Smooth muscle cell (in vitro differentiated cells): ENCODE measurements around the gene ERC2. TPM values are rescaled to one million over a fixed set of nuclear protein-coding genes. Genes with fewer than 3 reads are reported as not detected.

Experiments used
- DNase-seq: peaks from one replicate; lab custom pipeline; 2025; ENCODE audit not compliant: unreplicated experiment; lab: John Stamatoyannopoulos, UW
- H2AFZ ChIP-seq: fragments of 200-600 bp; sonication (generic); 2 replicates; pipeline ENCODE4 v1.6.0; 2016; ENCODE audit warnings: antibody characterized with exemption, low read depth, mild to moderate bottlenecking
- H3F3A ChIP-seq: fragments of 200-600 bp; sonication (generic); 2 replicates; pipeline ENCODE4 v1.6.0; 2017; ENCODE audit warnings: antibody characterized with exemption, low read depth
- H3K27ac ChIP-seq: fragments of 200-600 bp; sonication (generic); 2 replicates; pipeline ENCODE4 v1.5.1; 2016; ENCODE audit warnings: low read depth, mild to moderate bottlenecking
- H3K27me3 ChIP-seq: fragments of 200-600 bp; sonication (generic); 2 replicates; pipeline ENCODE4 v1.6.1; 2016; ENCODE audit warnings: low read depth, mild to moderate bottlenecking
- H3K36me3 ChIP-seq: fragments of 200-600 bp; sonication (generic); 2 replicates; pipeline ENCODE4 v1.5.1; 2016; ENCODE audit warnings: low read depth
- H3K4me1 ChIP-seq: fragments of 200-600 bp; sonication (generic); 2 replicates; pipeline ENCODE4 v1.5.1; 2016; ENCODE audit warnings: low read depth
- H3K4me2 ChIP-seq: fragments of 200-600 bp; sonication (generic); 2 replicates; pipeline ENCODE4 v1.6.0; 2016; ENCODE audit warnings: mild to moderate bottlenecking
- H3K4me3 ChIP-seq: fragments of 200-600 bp; sonication (generic); 2 replicates; pipeline ENCODE4 v1.5.1; 2016; ENCODE audit warnings: mild to moderate bottlenecking
- H3K79me2 ChIP-seq: fragments of 200-600 bp; sonication (generic); 2 replicates; pipeline ENCODE4 v1.6.0; 2016; ENCODE audit warnings: low read depth, mild to moderate bottlenecking
- H3K9ac ChIP-seq: fragments of 200-600 bp; sonication (generic); 2 replicates; pipeline ENCODE4 v1.6.0; 2016; ENCODE audit warnings: low read depth
- H3K9me3 ChIP-seq: fragments of 200-600 bp; sonication (generic); replicated peaks from 2 replicates; pipeline ENCODE4 v1.5.1; 2016; ENCODE audit warnings: low read depth
- H4K20me1 ChIP-seq: fragments of 200-600 bp; sonication (generic); 2 replicates; pipeline ENCODE4 v1.6.0; 2016; ENCODE audit warnings: low read depth
- WGBS: methylation state at CpG from one replicate; pipeline ENCODE4 v1.1.7; 2016; ENCODE audit warnings: low lambda C conversion rate; 5-methylcytosine and 5-hydroxymethylcytosine counted together
- polyA plus RNA-seq: library from polyadenylated mRNA; unstranded; fragments of >200 nt; fragmentation: Nextera tagmentation; extraction: Ambion mirVana; gene quantifications from 2 replicates; pipeline ENCODE4 v1.2.1, GENCODE V29; 2016
- total RNA-seq: library from RNA; depleted of rRNA; stranded (reverse); fragments of >200 nt; gene quantifications from 2 replicates; pipeline ENCODE4 v1.2.3, GENCODE V29; 2014
- TF ChIP-seq, protein P1 (sequence below): fragments of 200-600 bp; sonication (generic); IDR thresholded peaks from 2 replicates; pipeline ENCODE4 v1.5.1; 2017; ENCODE audit warnings: borderline replicate concordance, mild to moderate bottlenecking, antibody characterized with exemption; ENCODE audit not compliant: insufficient read depth, poor library complexity, severe bottlenecking

ERC2 gene
- total and polyA plus RNA-seq, 2 experiments from 2014 or later, result 1.1 TPM; not detected in 1

DNA sequence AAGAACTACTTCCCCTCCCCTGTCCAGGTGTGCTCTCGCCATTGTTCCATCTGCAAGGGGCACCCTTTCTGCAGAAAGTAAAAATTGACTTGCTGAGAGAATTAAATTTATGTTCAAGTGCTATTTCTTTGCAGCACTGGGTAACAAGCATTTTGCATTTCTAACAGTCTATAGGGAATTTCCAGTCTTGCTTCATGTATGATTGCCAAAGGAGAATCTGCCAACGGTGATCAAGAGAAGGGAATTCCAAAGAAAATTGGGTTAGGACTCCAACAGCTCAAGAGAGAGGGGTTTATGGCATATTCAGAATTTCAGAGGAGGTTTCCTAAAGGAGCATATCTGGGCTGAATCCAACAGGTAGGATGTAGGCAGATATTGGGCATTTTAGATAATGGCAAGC lies 844.5 kb downstream of the ERC2 start:
- Histone ChIP-seq H3K4me3 (no peak overlapping the region), H3K36me3 (no peaks in the 10 kb centered on the region), H3K27ac (peak overlapping the region; percentile 73), H2AFZ (no peak overlapping the region), H3F3A (peaks cover 11% of the 10 kb centered on the region), H4K20me1 (no peaks in the 10 kb centered on the region), H3K79me2 (no peaks in the 10 kb centered on the region), H3K4me1 (peaks cover 8% of the 10 kb centered on the region), H3K9ac (peak overlapping the region; percentile 39), H3K27me3 (no peaks in the 10 kb centered on the region), H3K9me3 (no peaks in the 10 kb centered on the region), H3K4me2 (peak overlapping the region; percentile 49)
- TF ChIP-seq, protein P1, sequence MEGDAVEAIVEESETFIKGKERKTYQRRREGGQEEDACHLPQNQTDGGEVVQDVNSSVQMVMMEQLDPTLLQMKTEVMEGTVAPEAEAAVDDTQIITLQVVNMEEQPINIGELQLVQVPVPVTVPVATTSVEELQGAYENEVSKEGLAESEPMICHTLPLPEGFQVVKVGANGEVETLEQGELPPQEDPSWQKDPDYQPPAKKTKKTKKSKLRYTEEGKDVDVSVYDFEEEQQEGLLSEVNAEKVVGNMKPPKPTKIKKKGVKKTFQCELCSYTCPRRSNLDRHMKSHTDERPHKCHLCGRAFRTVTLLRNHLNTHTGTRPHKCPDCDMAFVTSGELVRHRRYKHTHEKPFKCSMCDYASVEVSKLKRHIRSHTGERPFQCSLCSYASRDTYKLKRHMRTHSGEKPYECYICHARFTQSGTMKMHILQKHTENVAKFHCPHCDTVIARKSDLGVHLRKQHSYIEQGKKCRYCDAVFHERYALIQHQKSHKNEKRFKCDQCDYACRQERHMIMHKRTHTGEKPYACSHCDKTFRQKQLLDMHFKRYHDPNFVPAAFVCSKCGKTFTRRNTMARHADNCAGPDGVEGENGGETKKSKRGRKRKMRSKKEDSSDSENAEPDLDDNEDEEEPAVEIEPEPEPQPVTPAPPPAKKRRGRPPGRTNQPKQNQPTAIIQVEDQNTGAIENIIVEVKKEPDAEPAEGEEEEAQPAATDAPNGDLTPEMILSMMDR, result no peak
- DNase-seq, result no peak
- 60% methylated on average over 2 of the region's 2 CpGs for WGBS

- TF ChIP-seq, protein P1, result no peak
- H3K27me3 ChIP-seq, result no peaks in the 10 kb centered on the region
- no peak overlapping the region for H2AFZ ChIP-seq
- H4K20me1 ChIP-seq, result no peaks in the 10 kb centered on the region
- 36% methylated on average over 3 of the region's 3 CpGs for WGBS
- DNase-seq, result no peak
- H3F3A ChIP-seq, result peaks cover 15% of the 10 kb centered on the region
- H3K36me3 ChIP-seq, result no peaks in the 10 kb centered on the region
- H3K27ac ChIP-seq, result peak overlapping the region; percentile 73
- peaks cover 8% of the 10 kb centered on the region for H3K4me1 ChIP-seq
- no peak overlapping the region for H3K4me3 ChIP-seq
- no peaks in the 10 kb centered on the region for H3K79me2 ChIP-seq
- no peaks in the 10 kb centered on the region for H3K9me3 ChIP-seq
- peak overlapping the region; percentile 43 for H3K4me2 ChIP-seq
- H3K9ac ChIP-seq, result peak overlapping the region; percentile 25
These were observed 845.5 kb downstream of the ERC2 start for GRCh38 chr3:55622733-55623132.

GRCh38 chr3:55622116-55622515 lies 846.2 kb downstream of the ERC2 start:
- H3K36me3 ChIP-seq, result no peaks in the 10 kb centered on the region
- 91% methylated on average over 3 of the region's 3 CpGs for WGBS
- TF ChIP-seq, protein P1, result no peak
- H3F3A ChIP-seq, result peaks cover 21% of the 10 kb centered on the region
- H4K20me1 ChIP-seq, result no peaks in the 10 kb centered on the region
- H3K4me3 ChIP-seq, result no peak overlapping the region
- H2AFZ ChIP-seq, result no peak overlapping the region
- H3K9ac ChIP-seq, result no peak overlapping the region
- H3K4me1 ChIP-seq, result peaks cover 8% of the 10 kb centered on the region
- peak overlapping the region; percentile 73 for H3K27ac ChIP-seq
- DNase-seq, result no peak
- H3K27me3 ChIP-seq, result no peaks in the 10 kb centered on the region
- peak overlapping the region; percentile 43 for H3K4me2 ChIP-seq
- H3K79me2 ChIP-seq, result no peaks in the 10 kb centered on the region
- no peaks in the 10 kb centered on the region for H3K9me3 ChIP-seq

DNA sequence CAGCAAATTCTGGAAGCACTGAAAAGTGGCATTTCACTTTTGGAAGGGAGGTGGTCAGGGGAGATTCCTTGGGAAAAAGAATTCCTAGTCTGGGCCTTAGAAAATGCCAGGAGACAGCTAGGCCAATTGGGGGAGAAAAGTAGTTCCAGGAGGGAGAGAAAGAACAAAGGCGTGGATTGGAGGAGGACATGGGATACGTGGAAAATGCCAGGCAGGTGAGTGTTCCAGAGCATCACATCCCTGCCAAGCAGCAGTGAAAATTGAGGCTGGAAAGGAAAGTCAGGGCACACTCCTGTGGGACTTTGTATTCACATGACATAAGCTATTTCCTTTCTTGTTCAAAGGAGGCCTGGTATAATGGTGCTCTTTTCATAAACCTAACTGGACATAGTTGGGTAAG lies 846.6 kb downstream of the ERC2 start:
- no peaks in the 10 kb centered on the region for H3K27me3 ChIP-seq
- TF ChIP-seq, protein P1, result no peak
- no peaks in the 10 kb centered on the region for H4K20me1 ChIP-seq
- H2AFZ ChIP-seq, result no peak overlapping the region
- no peak overlapping the region for H3K9ac ChIP-seq
- no peak for DNase-seq
- peaks cover 8% of the 10 kb centered on the region for H3K4me1 ChIP-seq
- 84% methylated on average over 2 of the region's 2 CpGs for WGBS
- H3F3A ChIP-seq, result peaks cover 23% of the 10 kb centered on the region
- no peak overlapping the region for H3K4me3 ChIP-seq
- H3K36me3 ChIP-seq, result no peaks in the 10 kb centered on the region
- no peak overlapping the region for H3K4me2 ChIP-seq
- H3K27ac ChIP-seq, result peak overlapping the region; percentile 73
- no peaks in the 10 kb centered on the region for H3K79me2 ChIP-seq
- H3K9me3 ChIP-seq, result no peaks in the 10 kb centered on the region
